ENCODE results near the gene TPP1.

TPP1 gene

GRCh38 chr11:6615046-6615445, 4.2 kb downstream of the TPP1 start:
- Histone ChIP-seq H3K4me3 (replicated peaks; ENCODE audit: low read depth, low read length) (no peak overlapping the region), H3K36me3 (ENCODE audit: control insufficient read depth, insufficient read depth, low read length) (peaks cover 11% of the 10 kb centered on the region), H3K27me3 (replicated peaks; ENCODE audit: control insufficient read depth, insufficient read depth, low read length) (no peaks in the 10 kb centered on the region)
- TF ChIP-seq CTCF (IDR thresholded peaks at IDR 0.05; ENCODE audit: insufficient read depth, low read length, poor library complexity, severe bottlenecking), result no peak
- no peak for DNase-seq (ENCODE audit: extremely low read depth, insufficient read length)

- no peak for DNase-seq (ENCODE audit: extremely low read depth, insufficient read length)
- no peaks in the 10 kb centered on the region for H3K27me3 ChIP-seq (replicated peaks; ENCODE audit: control insufficient read depth, insufficient read depth, low read length)
- H3K36me3 ChIP-seq (ENCODE audit: control insufficient read depth, insufficient read depth, low read length), result peaks cover 17% of the 10 kb centered on the region
- no peak overlapping the region for H3K4me3 ChIP-seq (replicated peaks; ENCODE audit: low read depth, low read length)
- no peak for TF ChIP-seq CTCF (IDR thresholded peaks at IDR 0.05; ENCODE audit: insufficient read depth, low read length, poor library complexity, severe bottlenecking)
Observed at GRCh38 chr11:6614446-6614845, 4.8 kb downstream of the TPP1 start.

- Histone ChIP-seq H3K27me3 (replicated peaks; ENCODE audit: control insufficient read depth, insufficient read depth, low read length) (no peaks in the 10 kb centered on the region), H3K36me3 (ENCODE audit: control insufficient read depth, insufficient read depth, low read length) (peaks cover 20% of the 10 kb centered on the region), H3K4me3 (replicated peaks; ENCODE audit: low read depth, low read length) (no peak overlapping the region)
- no peak for DNase-seq (ENCODE audit: extremely low read depth, insufficient read length)
- TF ChIP-seq CTCF (IDR thresholded peaks at IDR 0.05; ENCODE audit: insufficient read depth, low read length, poor library complexity, severe bottlenecking), result no peak
Observed at GRCh38 chr11:6613496-6613895, 5.7 kb downstream of the TPP1 start.

GRCh38 chr11:6612213-6613041, 6.8 kb downstream of the TPP1 start, which contains the start of gene TAF10:
Gene TAF10, minus strand, starts transcription at chr11:6612216. Its CDS starts 27 bp downstream, at chr11:6612189.
- Histone ChIP-seq H3K27me3 (replicated peaks; ENCODE audit: control insufficient read depth, insufficient read depth, low read length) (no peaks in the 10 kb centered on the region), H3K4me3 (replicated peaks; ENCODE audit: low read depth, low read length) (peak within 1 kb of the TSS; percentile 62), H3K36me3 (ENCODE audit: control insufficient read depth, insufficient read depth, low read length) (peaks cover 25% of the 10 kb centered on the region)
- TF ChIP-seq CTCF (IDR thresholded peaks at IDR 0.05; ENCODE audit: insufficient read depth, low read length, poor library complexity, severe bottlenecking), result peak; percentile 50
- DNase-seq (ENCODE audit: extremely low read depth, insufficient read length), result peak; percentile 96

GRCh38 chr11:6611963-6612212, 7.3 kb downstream of the TPP1 start:
- no peak for DNase-seq (ENCODE audit: extremely low read depth, insufficient read length)
- Histone ChIP-seq H3K36me3 (ENCODE audit: control insufficient read depth, insufficient read depth, low read length) (peaks cover 25% of the 10 kb centered on the region), H3K4me3 (replicated peaks; ENCODE audit: low read depth, low read length) (peak overlapping the region; percentile 62), H3K27me3 (replicated peaks; ENCODE audit: control insufficient read depth, insufficient read depth, low read length) (no peaks in the 10 kb centered on the region)
- no peak for TF ChIP-seq CTCF (IDR thresholded peaks at IDR 0.05; ENCODE audit: insufficient read depth, low read length, poor library complexity, severe bottlenecking)

Measured in GM06990 (cell line).